ENCODE results near the gene DLGAP1.

DNA sequence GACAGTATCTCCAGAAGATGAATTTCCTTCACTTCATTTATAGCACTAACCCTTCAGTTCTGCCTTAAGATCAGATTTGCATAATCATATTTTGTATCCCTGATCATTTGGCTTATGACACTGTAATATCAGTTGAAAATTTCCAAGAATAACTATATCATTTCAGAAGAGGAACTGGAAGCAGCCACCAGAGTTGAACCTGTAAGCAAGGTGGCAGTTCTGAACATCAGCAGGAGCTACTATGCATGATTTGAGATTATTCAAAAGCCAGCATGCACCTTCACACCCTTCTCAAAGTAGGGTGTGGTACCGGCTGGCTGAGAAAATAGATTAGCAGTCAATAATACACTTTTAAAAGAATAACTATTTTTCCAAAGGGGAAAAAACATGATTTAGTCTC is 328.2 kb downstream of the DLGAP1 start:
- no peak for TF ChIP-seq JUNB (IDR thresholded peaks at IDR 0.05; ENCODE audit: unreplicated experiment)
- TF ChIP-seq, protein P1, sequence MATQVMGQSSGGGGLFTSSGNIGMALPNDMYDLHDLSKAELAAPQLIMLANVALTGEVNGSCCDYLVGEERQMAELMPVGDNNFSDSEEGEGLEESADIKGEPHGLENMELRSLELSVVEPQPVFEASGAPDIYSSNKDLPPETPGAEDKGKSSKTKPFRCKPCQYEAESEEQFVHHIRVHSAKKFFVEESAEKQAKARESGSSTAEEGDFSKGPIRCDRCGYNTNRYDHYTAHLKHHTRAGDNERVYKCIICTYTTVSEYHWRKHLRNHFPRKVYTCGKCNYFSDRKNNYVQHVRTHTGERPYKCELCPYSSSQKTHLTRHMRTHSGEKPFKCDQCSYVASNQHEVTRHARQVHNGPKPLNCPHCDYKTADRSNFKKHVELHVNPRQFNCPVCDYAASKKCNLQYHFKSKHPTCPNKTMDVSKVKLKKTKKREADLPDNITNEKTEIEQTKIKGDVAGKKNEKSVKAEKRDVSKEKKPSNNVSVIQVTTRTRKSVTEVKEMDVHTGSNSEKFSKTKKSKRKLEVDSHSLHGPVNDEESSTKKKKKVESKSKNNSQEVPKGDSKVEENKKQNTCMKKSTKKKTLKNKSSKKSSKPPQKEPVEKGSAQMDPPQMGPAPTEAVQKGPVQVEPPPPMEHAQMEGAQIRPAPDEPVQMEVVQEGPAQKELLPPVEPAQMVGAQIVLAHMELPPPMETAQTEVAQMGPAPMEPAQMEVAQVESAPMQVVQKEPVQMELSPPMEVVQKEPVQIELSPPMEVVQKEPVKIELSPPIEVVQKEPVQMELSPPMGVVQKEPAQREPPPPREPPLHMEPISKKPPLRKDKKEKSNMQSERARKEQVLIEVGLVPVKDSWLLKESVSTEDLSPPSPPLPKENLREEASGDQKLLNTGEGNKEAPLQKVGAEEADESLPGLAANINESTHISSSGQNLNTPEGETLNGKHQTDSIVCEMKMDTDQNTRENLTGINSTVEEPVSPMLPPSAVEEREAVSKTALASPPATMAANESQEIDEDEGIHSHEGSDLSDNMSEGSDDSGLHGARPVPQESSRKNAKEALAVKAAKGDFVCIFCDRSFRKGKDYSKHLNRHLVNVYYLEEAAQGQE (IDR thresholded peaks at IDR 0.05; ENCODE audit: unreplicated experiment) = no peak
- TF ChIP-seq, protein P2, sequence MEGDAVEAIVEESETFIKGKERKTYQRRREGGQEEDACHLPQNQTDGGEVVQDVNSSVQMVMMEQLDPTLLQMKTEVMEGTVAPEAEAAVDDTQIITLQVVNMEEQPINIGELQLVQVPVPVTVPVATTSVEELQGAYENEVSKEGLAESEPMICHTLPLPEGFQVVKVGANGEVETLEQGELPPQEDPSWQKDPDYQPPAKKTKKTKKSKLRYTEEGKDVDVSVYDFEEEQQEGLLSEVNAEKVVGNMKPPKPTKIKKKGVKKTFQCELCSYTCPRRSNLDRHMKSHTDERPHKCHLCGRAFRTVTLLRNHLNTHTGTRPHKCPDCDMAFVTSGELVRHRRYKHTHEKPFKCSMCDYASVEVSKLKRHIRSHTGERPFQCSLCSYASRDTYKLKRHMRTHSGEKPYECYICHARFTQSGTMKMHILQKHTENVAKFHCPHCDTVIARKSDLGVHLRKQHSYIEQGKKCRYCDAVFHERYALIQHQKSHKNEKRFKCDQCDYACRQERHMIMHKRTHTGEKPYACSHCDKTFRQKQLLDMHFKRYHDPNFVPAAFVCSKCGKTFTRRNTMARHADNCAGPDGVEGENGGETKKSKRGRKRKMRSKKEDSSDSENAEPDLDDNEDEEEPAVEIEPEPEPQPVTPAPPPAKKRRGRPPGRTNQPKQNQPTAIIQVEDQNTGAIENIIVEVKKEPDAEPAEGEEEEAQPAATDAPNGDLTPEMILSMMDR (conservative IDR thresholded peaks at IDR 0.05; ENCODE audit: low read depth in 2 of 2) = no peak
- TF ChIP-seq CREB1 (CRISPR knock-in tag; IDR thresholded peaks at IDR 0.05; ENCODE audit: low read depth) = no peak
- TF ChIP-seq ZNF462 (CRISPR knock-in tag; IDR thresholded peaks at IDR 0.05) = no peak
- TF ChIP-seq STAT1 (IDR thresholded peaks at IDR 0.05; ENCODE audit: unreplicated experiment) = no peak
- no peak for TF ChIP-seq EZH2 (IDR thresholded peaks at IDR 0.05; ENCODE audit: low read depth, unreplicated experiment)
- TF ChIP-seq EZH2phosphoT487 (IDR thresholded peaks at IDR 0.05; ENCODE audit: unreplicated experiment) = no peak
- TF ChIP-seq POLR2AphosphoS5 (IDR thresholded peaks at IDR 0.05; ENCODE audit: low read depth) = no peak
- TF ChIP-seq NANOG (IDR thresholded peaks at IDR 0.05; ENCODE audit: borderline replicate concordance) = no peak

Measured in GM23338 (cell line).